ENCODE data around the gene PHACTR2. TPM values are rescaled to one million over a fixed set of nuclear protein-coding genes. Genes with fewer than 3 reads are reported as not detected.

The PHACTR2 gene
- total RNA-seq, 1 experiment from 2014 or later = 27.6 TPM

DNA sequence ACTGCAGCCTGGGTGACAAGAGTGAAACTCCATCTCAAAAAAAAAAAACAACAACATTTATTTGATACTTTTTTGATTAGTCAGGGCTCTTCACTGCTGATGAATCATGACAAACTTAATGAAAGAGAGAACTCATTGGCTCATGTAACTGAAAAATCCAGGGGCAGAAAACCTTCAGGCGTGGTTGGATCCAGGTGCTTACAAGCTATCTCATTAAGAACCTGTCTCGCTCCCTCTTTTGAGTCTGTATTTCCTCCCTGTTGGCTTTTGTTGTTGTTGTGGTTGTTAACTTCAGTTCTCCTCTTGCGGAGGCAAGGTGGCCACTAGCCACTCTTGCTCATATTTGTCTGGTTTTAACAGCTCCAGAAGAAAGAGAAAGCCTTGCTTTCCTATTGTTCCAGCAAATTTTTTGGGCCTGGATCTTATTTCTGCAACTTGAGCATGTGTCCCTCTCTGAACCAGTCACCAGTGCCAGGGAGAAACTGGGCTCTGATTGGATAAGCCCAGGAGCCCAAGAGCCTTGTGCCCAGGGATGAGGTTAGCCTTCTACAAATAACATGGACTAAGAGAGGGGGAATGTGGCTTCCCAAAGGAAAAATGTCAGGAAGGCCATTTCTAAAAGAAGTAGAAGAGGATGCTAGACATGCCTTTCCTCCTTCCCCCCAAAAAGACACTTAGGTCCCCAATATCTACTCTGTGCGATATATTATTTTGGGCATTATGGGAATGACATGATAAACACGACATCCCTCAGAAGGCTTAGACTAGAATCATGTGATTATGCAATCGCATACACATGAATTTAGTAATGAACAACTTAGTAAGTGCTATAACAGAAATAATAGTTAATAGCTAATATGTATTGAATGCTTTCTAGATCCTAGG, 64.5 kb downstream of the PHACTR2 start:
- no peaks in the 10 kb centered on the region for H3K9me2 ChIP-seq (ENCODE audit: insufficient read depth)
- H3K4me2 ChIP-seq (ENCODE audit: low read length) = no peak overlapping the region
- no peak overlapping the region for H3K9ac ChIP-seq (ENCODE audit: low read length)
- ChIA-PET RAD21 (ENCODE audit: low non-redundant PET in 1 of 2, low total read pairs in 2 of 2, uncharacterized antibody in 2 of 2, unreplicated experiment in 2 of 2) (no interaction called here), CTCF (no interaction called here), POLR2A (no interaction called here)
- H4K20me1 ChIP-seq (ENCODE audit: insufficient read depth) = peaks cover 5% of the 10 kb centered on the region; the same call in 1 of the 2 replicates
- no peaks in the 10 kb centered on the region for H3K27me3 ChIP-seq (ENCODE audit: insufficient read depth, low read length)
- BruUV-seq (replicated peaks) = no TSS peak
- no peak overlapping the region for H3K4me3 ChIP-seq (replicated peaks in 1 of 2; ENCODE audit: low read depth in 1 of 2, low read length in 2 of 2)
- H3K9me3 ChIP-seq (ENCODE audit: control insufficient read depth in 1 of 2, insufficient read depth in 1 of 2, low read depth in 1 of 2, low read length in 2 of 2) = no peaks in the 10 kb centered on the region
- TF ChIP-seq, protein P1, sequence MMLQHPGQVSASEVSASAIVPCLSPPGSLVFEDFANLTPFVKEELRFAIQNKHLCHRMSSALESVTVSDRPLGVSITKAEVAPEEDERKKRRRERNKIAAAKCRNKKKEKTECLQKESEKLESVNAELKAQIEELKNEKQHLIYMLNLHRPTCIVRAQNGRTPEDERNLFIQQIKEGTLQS (IDR thresholded peaks at IDR 0.05) = no peak
- TF ChIP-seq, protein P2, sequence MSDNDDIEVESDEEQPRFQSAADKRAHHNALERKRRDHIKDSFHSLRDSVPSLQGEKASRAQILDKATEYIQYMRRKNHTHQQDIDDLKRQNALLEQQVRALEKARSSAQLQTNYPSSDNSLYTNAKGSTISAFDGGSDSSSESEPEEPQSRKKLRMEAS (IDR thresholded peaks at IDR 0.05) = no peak
- no peak for TF ChIP-seq TCF7L2 (IDR thresholded peaks at IDR 0.05; ENCODE audit: borderline replicate concordance, extremely low read depth, insufficient read depth, insufficient read length)
- TF ChIP-seq CBX3 (IDR thresholded peaks at IDR 0.05; ENCODE audit: low read depth) = no peak
- H3K4me1 ChIP-seq (ENCODE audit: control insufficient read depth in 1 of 2, insufficient read depth in 2 of 2, low read length in 2 of 2) = peaks cover 25 to 30% of the 10 kb centered on the region in 2 experiments
- no peaks in the 10 kb centered on the region for H3K36me3 ChIP-seq (ENCODE audit: control insufficient read depth in 1 of 2, insufficient read depth in 2 of 2, low read length in 2 of 2)
- no peak overlapping the region for H2AFZ ChIP-seq (ENCODE audit: low read depth, low read length, poor library complexity, severe bottlenecking)
- ATAC-seq = no peak
- intact Hi-C loops (cut with micrococcal nuclease) = no loop called here
- no peaks in the 10 kb centered on the region for H3K79me2 ChIP-seq (ENCODE audit: insufficient read depth, low read length)
- DNase-seq (ENCODE audit: low read depth, low spot score) = no peak
- H3K27ac ChIP-seq (ENCODE audit: low read depth, low read length) = no peak overlapping the region

DNA sequence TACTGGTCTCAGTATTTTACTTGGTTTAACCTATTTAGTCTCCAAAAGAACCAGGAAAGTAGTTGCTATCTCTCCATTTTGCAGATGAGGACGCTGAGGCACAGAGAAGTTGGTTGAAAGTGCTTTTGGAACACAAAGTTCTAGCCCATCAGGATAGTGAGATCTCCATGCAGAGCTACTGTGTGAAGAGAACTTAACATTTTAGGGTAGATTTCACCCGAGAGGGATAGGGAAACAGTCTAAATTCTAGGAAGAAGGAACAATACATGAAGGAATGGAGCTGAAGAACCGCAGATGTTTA, 65.1 kb downstream of the PHACTR2 start:
- Histone ChIP-seq H3K4me2 (ENCODE audit: low read length) (no peak overlapping the region), H3K9me3 (ENCODE audit: control insufficient read depth in 1 of 2, insufficient read depth in 1 of 2, low read depth in 1 of 2, low read length in 2 of 2) (no peaks in the 10 kb centered on the region), H3K4me1 (ENCODE audit: control insufficient read depth in 1 of 2, insufficient read depth in 2 of 2, low read length in 2 of 2) (peaks cover 25 to 30% of the 10 kb centered on the region in 2 experiments), H3K79me2 (ENCODE audit: insufficient read depth, low read length) (no peaks in the 10 kb centered on the region), H3K27me3 (ENCODE audit: insufficient read depth, low read length) (no peaks in the 10 kb centered on the region), H3K9me2 (ENCODE audit: insufficient read depth) (no peaks in the 10 kb centered on the region), H3K9ac (ENCODE audit: low read length) (no peak overlapping the region), H3K36me3 (ENCODE audit: control insufficient read depth in 1 of 2, insufficient read depth in 2 of 2, low read length in 2 of 2) (no peaks in the 10 kb centered on the region), H4K20me1 (ENCODE audit: insufficient read depth) (peaks cover 5% of the 10 kb centered on the region; the same call in 1 of the 2 replicates), H3K27ac (ENCODE audit: low read depth, low read length) (no peak overlapping the region), H2AFZ (ENCODE audit: low read depth, low read length, poor library complexity, severe bottlenecking) (no peak overlapping the region), H3K4me3 (replicated peaks in 1 of 2; ENCODE audit: low read depth in 1 of 2, low read length in 2 of 2) (no peak overlapping the region)
- no peak for TF ChIP-seq POLR2A (IDR thresholded peaks at IDR 0.05; ENCODE audit: borderline replicate concordance, extremely low read depth, insufficient read depth, insufficient read length)
- no peak for TF ChIP-seq SRF (IDR thresholded peaks at IDR 0.05; ENCODE audit: low read depth)
- TF ChIP-seq, protein P3, sequence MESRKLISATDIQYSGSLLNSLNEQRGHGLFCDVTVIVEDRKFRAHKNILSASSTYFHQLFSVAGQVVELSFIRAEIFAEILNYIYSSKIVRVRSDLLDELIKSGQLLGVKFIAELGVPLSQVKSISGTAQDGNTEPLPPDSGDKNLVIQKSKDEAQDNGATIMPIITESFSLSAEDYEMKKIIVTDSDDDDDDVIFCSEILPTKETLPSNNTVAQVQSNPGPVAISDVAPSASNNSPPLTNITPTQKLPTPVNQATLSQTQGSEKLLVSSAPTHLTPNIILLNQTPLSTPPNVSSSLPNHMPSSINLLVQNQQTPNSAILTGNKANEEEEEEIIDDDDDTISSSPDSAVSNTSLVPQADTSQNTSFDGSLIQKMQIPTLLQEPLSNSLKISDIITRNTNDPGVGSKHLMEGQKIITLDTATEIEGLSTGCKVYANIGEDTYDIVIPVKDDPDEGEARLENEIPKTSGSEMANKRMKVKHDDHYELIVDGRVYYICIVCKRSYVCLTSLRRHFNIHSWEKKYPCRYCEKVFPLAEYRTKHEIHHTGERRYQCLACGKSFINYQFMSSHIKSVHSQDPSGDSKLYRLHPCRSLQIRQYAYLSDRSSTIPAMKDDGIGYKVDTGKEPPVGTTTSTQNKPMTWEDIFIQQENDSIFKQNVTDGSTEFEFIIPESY (IDR thresholded peaks at IDR 0.05; ENCODE audit: extremely low read depth, insufficient replicate concordance, low read length) = no peak
- TF ChIP-seq, protein P2 (IDR thresholded peaks at IDR 0.05) = no peak
- TF ChIP-seq RAD21 (IDR thresholded peaks at IDR 0.05; ENCODE audit: low read depth) = no peak
- TF ChIP-seq EZH2 (IDR thresholded peaks at IDR 0.05) = no peak
- TF ChIP-seq SIN3A (IDR thresholded peaks at IDR 0.05; ENCODE audit: low read depth) = no peak
- TF ChIP-seq ELF1 (IDR thresholded peaks at IDR 0.05; ENCODE audit: borderline replicate concordance, low read depth) = no peak
- ChIA-PET POLR2A (no interaction called here), RAD21 (ENCODE audit: low non-redundant PET in 1 of 2, low total read pairs in 2 of 2, uncharacterized antibody in 2 of 2, unreplicated experiment in 2 of 2) (no interaction called here), CTCF (no interaction called here)
- BruUV-seq (replicated peaks) = no TSS peak
- DNase-seq (ENCODE audit: low read depth, low spot score) (no peak), ATAC-seq (no peak)
- intact Hi-C loops (cut with micrococcal nuclease) = no loop called here
